K562 (cell line): Measurements from ENCODE around the gene TRIP6. TPM values are rescaled to one million over a fixed set of nuclear protein-coding genes. Genes with fewer than 3 reads are reported as not detected.

Source experiments
- CREBBP ChIP-seq: IDR thresholded peaks from one replicate; pipeline ENCODE4 v1.6.1; 2012; ENCODE audit warnings: low read depth, mild to moderate bottlenecking, control low read depth, inconsistent platforms, low read length
- EHMT2 ChIP-seq: fragments of 450-650 bp; IDR thresholded peaks from 2 replicates; pipeline ENCODE4 v1.6.1; 2018; ENCODE audit warnings: antibody characterized with exemption
- ELF4 ChIP-seq: fragments of 450-650 bp; formaldehyde crosslinking; IDR thresholded peaks from 2 replicates; pipeline ENCODE4 v1.4.0; 2022; ENCODE audit warnings: missing genetic modification characterization
- EP300 ChIP-seq: IDR thresholded peaks from 2 replicates; pipeline ENCODE4 v1.6.1; 2012; ENCODE audit warnings: low read length, improper control_type of control experiment
- KDM2B ChIP-seq: fragments of 250-450 bp; sonication (Bioruptor Pico); IDR thresholded peaks from 2 replicates; pipeline ENCODE4 v1.8.0; 2021; ENCODE audit warnings: mild to moderate bottlenecking, moderate library complexity
- KLF1 ChIP-seq: fragments of 450-650 bp; IDR thresholded peaks from 2 replicates; pipeline ENCODE4 v1.6.1; 2016; ENCODE audit warnings: missing genetic modification characterization, missing compliant biosample characterization
- MEIS2 ChIP-seq: fragments of 450-650 bp; IDR thresholded peaks from 2 replicates; pipeline ENCODE4 v1.6.1; 2014; ENCODE audit warnings: mild to moderate bottlenecking; ENCODE audit not compliant: partially characterized antibody
- TGIF2 ChIP-seq: sonication (generic); formaldehyde crosslinking; IDR thresholded peaks from 2 replicates; pipeline ENCODE4 v1.8.1; 2022; ENCODE audit warnings: mild to moderate bottlenecking, missing genetic modification reagents, moderate library complexity
- polyA plus RNA-seq, 8 experiments: library from polyadenylated mRNA; depleted of rRNA in 4 of 8; stranded (reverse) in 5 of 8; unstranded in 3 of 8; fragments of >200 nt; fragmentation: Nextera tagmentation in 2 of 8; fragmentation: Illumina TruSeq in 1 of 8; extraction: Ambion mirVana in 2 of 8; extraction: Trizol in 1 of 8; gene quantifications; 2 replicates each; pipeline versions ENCODE4 v1.2.1 to v1.2.3, GENCODE V29; 2011 to 2014; ENCODE audit warnings: inconsistent platforms in 1 of 8, missing spikeins in 1 of 8
- total RNA-seq, 7 experiments: library from RNA; depleted of rRNA in 6 of 7; stranded (reverse); fragments of >200 nt in 6 of 7; fragmentation: Illumina TruSeq in 2 of 7; extraction: Trizol in 2 of 7; gene quantifications; 2 replicates each; pipeline versions ENCODE4 v1.2.1 to v1.2.3, GENCODE V29; 2011 to 2021; ENCODE audit warnings: low replicate concordance in 1 of 7
- TF ChIP-seq, protein P1 (sequence below), 2 experiments: IDR thresholded peaks in 1 of 2; conservative IDR thresholded peaks in 1 of 2; 2 replicates each; pipeline ENCODE4 v1.6.1; 2016; ENCODE audit warnings: low read depth in 2 of 2, mild to moderate bottlenecking in 1 of 2, missing compliant biosample characterization in 1 of 2, missing genetic modification characterization in 1 of 2, moderate library complexity in 1 of 2
- TF ChIP-seq, protein P2 (sequence below): fragments of 450-650 bp; formaldehyde crosslinking; IDR thresholded peaks from 2 replicates; pipeline ENCODE4 v1.4.0; 2020; ENCODE audit warnings: mild to moderate bottlenecking, mixed read lengths
- TF ChIP-seq, protein P3 (sequence below): sonication (generic); formaldehyde crosslinking; IDR thresholded peaks from 2 replicates; pipeline ENCODE4 v1.8.1; 2023; ENCODE audit warnings: mild to moderate bottlenecking, missing genetic modification reagents
- TF ChIP-seq, protein P4 (sequence below): fragments of 450-650 bp; IDR thresholded peaks from 2 replicates; pipeline ENCODE4 v1.6.1; 2014; ENCODE audit warnings: low read depth, mild to moderate bottlenecking, moderate library complexity, borderline replicate concordance
- TF ChIP-seq, protein P5 (sequence below): sonication (generic); formaldehyde crosslinking; IDR thresholded peaks from 2 replicates; pipeline ENCODE4 v1.8.1; 2023; ENCODE audit warnings: mild to moderate bottlenecking, missing genetic modification reagents, moderate library complexity
- TF ChIP-seq, protein P6 (sequence below): fragments of 450-650 bp; IDR thresholded peaks from 2 replicates; pipeline ENCODE4 v1.6.1; 2016; ENCODE audit warnings: low read depth, mild to moderate bottlenecking, moderate library complexity

TRIP6 gene
- total and polyA plus RNA-seq, 9 of the 15 experiments (the other 6 are each of a cell fraction or from before 2014, with no cell fraction given) = 5.9 to 141 (median 54.0) TPM

DNA sequence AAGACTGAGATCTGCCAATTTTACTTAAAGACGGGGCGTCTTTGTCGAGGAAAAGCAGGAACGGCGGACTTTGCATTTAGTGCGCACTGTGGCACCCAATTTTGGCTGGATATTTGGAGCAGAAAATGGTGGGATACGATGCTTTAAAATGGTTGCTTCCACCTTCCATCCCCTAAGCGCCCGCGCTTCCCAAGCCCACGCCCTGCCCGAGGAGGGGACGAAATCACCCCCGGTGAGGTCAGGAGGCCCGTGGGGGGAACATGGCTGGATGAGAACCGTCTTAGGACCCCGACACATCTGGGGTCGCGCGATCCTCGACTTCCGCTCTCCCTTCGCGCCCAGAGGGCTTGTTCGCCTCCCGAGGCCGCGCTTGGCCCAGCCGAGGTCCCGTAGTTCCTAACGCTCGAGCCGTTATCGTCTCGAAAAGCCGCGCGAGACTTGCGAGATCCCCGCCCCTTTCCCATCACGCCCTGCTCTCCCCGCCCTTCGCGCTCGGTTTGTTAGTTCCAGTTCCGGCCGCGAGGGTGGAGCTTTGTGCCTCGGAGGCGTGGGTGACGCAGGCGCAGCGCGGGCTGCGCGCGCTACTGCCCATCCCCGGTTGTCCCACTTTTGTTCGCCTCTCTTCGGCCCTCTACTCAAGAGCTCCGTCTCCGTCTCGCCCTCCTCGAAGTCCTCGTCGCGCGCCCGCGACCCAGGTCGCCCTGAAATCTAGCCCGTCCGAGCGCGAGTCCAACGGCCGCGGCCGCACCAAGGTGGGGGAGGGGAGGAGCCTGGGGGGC is 7.6 kb downstream of the TRIP6 start, which contains the start of gene SRRT (continued):
- TF ChIP-seq, protein P1, sequence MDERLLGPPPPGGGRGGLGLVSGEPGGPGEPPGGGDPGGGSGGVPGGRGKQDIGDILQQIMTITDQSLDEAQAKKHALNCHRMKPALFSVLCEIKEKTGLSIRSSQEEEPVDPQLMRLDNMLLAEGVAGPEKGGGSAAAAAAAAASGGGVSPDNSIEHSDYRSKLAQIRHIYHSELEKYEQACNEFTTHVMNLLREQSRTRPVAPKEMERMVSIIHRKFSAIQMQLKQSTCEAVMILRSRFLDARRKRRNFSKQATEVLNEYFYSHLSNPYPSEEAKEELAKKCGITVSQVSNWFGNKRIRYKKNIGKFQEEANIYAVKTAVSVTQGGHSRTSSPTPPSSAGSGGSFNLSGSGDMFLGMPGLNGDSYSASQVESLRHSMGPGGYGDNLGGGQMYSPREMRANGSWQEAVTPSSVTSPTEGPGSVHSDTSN (CRISPR knock-in tag; IDR thresholded peaks at IDR 0.05; ENCODE audit: low read depth) = no peak
- TF ChIP-seq, protein P1 (tag; conservative IDR thresholded peaks at IDR 0.05; ENCODE audit: low read depth) = no peak
- TF ChIP-seq, protein P2, sequence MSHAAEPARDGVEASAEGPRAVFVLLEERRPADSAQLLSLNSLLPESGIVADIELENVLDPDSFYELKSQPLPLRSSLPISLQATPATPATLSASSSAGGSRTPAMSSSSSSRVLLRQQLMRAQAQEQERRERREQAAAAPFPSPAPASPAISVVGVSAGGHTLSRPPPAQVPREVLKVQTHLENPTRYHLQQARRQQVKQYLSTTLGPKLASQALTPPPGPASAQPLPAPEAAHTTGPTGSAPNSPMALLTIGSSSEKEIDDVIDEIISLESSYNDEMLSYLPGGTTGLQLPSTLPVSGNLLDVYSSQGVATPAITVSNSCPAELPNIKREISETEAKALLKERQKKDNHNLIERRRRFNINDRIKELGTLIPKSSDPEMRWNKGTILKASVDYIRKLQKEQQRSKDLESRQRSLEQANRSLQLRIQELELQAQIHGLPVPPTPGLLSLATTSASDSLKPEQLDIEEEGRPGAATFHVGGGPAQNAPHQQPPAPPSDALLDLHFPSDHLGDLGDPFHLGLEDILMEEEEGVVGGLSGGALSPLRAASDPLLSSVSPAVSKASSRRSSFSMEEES (CRISPR knock-in tag) = no peak
- TF ChIP-seq TGIF2 (CRISPR knock-in tag) = peak; percentile 66; the same call in 1 of the 2 replicates
- no peak; the same call in 1 of the 2 replicates for TF ChIP-seq KDM2B (CRISPR knock-in tag)
- peak; percentile 81; the same call in 1 of the 2 replicates for TF ChIP-seq ELF4
- TF ChIP-seq MEIS2 = peak; percentile 84
- TF ChIP-seq, protein P3, sequence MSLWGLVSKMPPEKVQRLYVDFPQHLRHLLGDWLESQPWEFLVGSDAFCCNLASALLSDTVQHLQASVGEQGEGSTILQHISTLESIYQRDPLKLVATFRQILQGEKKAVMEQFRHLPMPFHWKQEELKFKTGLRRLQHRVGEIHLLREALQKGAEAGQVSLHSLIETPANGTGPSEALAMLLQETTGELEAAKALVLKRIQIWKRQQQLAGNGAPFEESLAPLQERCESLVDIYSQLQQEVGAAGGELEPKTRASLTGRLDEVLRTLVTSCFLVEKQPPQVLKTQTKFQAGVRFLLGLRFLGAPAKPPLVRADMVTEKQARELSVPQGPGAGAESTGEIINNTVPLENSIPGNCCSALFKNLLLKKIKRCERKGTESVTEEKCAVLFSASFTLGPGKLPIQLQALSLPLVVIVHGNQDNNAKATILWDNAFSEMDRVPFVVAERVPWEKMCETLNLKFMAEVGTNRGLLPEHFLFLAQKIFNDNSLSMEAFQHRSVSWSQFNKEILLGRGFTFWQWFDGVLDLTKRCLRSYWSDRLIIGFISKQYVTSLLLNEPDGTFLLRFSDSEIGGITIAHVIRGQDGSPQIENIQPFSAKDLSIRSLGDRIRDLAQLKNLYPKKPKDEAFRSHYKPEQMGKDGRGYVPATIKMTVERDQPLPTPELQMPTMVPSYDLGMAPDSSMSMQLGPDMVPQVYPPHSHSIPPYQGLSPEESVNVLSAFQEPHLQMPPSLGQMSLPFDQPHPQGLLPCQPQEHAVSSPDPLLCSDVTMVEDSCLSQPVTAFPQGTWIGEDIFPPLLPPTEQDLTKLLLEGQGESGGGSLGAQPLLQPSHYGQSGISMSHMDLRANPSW (CRISPR knock-in tag) = no peak; the same call in none of the 2 replicates
- TF ChIP-seq CREBBP = no peak
- TF ChIP-seq EHMT2 = 0 out of 2 replicates have a peak, but pooled peaks have one; percentile 24
- TF ChIP-seq, protein P4, sequence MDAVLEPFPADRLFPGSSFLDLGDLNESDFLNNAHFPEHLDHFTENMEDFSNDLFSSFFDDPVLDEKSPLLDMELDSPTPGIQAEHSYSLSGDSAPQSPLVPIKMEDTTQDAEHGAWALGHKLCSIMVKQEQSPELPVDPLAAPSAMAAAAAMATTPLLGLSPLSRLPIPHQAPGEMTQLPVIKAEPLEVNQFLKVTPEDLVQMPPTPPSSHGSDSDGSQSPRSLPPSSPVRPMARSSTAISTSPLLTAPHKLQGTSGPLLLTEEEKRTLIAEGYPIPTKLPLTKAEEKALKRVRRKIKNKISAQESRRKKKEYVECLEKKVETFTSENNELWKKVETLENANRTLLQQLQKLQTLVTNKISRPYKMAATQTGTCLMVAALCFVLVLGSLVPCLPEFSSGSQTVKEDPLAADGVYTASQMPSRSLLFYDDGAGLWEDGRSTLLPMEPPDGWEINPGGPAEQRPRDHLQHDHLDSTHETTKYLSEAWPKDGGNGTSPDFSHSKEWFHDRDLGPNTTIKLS = peak; percentile 88
- TF ChIP-seq KLF1 (tag) = peak; percentile 72; the same call in 1 of the 2 replicates
- TF ChIP-seq EP300 = peak; percentile 56
- TF ChIP-seq, protein P5, sequence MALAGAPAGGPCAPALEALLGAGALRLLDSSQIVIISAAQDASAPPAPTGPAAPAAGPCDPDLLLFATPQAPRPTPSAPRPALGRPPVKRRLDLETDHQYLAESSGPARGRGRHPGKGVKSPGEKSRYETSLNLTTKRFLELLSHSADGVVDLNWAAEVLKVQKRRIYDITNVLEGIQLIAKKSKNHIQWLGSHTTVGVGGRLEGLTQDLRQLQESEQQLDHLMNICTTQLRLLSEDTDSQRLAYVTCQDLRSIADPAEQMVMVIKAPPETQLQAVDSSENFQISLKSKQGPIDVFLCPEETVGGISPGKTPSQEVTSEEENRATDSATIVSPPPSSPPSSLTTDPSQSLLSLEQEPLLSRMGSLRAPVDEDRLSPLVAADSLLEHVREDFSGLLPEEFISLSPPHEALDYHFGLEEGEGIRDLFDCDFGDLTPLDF (CRISPR knock-in tag) = peak; percentile 89
- TF ChIP-seq, protein P6, sequence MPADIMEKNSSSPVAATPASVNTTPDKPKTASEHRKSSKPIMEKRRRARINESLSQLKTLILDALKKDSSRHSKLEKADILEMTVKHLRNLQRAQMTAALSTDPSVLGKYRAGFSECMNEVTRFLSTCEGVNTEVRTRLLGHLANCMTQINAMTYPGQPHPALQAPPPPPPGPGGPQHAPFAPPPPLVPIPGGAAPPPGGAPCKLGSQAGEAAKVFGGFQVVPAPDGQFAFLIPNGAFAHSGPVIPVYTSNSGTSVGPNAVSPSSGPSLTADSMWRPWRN = no peak
